ENCODE data around the gene KLHDC7A. TPM values are rescaled to one million over a fixed set of nuclear protein-coding genes. Genes with fewer than 3 reads are reported as not detected.

The KLHDC7A gene
- polyA plus RNA-seq, 3 donors: not detected

DNA sequence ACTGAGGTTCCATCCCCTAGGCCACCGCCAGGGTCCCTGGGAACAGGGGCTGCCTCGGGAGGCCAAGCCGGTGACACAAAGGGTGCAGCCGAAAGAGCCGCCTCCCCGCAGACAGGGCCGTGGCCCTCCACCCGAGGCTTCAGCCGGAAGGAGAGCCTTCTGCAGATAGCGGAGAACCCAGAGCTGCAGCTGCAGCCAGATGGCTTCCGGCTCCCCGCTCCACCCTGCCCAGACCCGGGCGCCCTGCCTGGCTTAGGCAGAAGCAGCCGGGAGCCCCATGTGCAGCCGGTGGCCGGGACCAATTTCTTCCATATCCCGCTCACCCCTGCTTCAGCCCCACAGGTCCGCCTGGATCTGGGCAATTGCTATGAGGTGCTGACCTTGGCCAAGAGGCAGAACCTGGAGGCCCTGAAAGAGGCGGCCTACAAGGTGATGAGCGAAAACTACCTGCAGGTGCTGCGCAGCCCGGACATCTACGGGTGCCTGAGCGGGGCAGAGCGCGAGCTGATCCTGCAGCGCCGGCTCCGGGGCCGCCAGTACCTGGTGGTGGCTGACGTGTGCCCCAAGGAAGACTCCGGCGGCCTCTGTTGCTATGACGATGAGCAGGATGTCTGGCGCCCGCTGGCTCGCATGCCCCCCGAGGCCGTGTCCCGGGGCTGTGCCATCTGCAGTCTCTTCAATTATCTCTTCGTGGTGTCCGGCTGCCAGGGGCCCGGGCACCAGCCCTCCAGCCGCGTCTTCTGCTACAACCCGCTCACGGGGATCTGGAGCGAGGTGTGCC, 1.4 kb downstream of the KLHDC7A start:
- no peak overlapping the region for H3K4me2 ChIP-seq (replicated peaks; ENCODE audit: extremely low read depth, low read length, poor library complexity, severe bottlenecking)
- no peaks in the 10 kb centered on the region for H3K9me3 ChIP-seq (replicated peaks in 1 of 2; ENCODE audit: control insufficient read depth in 1 of 2, insufficient read depth in 1 of 2, low read length in 2 of 2)
- no peaks in the 10 kb centered on the region for H3K4me1 ChIP-seq (ENCODE audit: control insufficient read depth in 1 of 2, insufficient read depth in 2 of 2, low read length in 2 of 2)
- no peaks in the 10 kb centered on the region for H3K79me2 ChIP-seq (ENCODE audit: insufficient read depth, low read length)
- no peak overlapping the region for H3K27ac Mint-ChIP-seq
- no peaks in the 10 kb centered on the region for H3K36me3 ChIP-seq (replicated peaks in 1 of 2; ENCODE audit: control insufficient read depth in 1 of 2, insufficient read depth in 2 of 2, low read length in 2 of 2)
- H3K27me3 ChIP-seq (ENCODE audit: control insufficient read depth in 2 of 2, insufficient read depth in 2 of 2, low read length in 2 of 2): peaks cover 0 to 4% of the 10 kb centered on the region in 2 donors
- no peak for DNase-seq
- no peaks in the 10 kb centered on the region for H4K20me1 ChIP-seq (ENCODE audit: insufficient read depth, low read length)
- H3K27me3 Mint-ChIP-seq (ENCODE audit: low read depth in 3 of 3): peaks cover 0 to 2% (median 0%) of the 10 kb centered on the region in 3 donors
- H3K9me3 Mint-ChIP-seq: peaks cover 0 to 2% (median 0%) of the 10 kb centered on the region in 7 donors
- 95% methylated on average over 42 of the region's 49 CpGs for WGBS (ENCODE audit: insufficient coverage)
- no peak overlapping the region for H2AFZ ChIP-seq (ENCODE audit: insufficient read depth, low read depth, low read length, poor library complexity, severe bottlenecking)
- H3K36me3 Mint-ChIP-seq: no peaks in the 10 kb centered on the region
- H3K27ac ChIP-seq (ENCODE audit: low read depth in 1 of 2, low read length in 2 of 2): no peak overlapping the region
- H3K4me1 Mint-ChIP-seq: no peaks in the 10 kb centered on the region
- H3K4me3 ChIP-seq (replicated peaks in 1 of 3; ENCODE audit: low read depth in 2 of 3, low read length in 3 of 3): no peak overlapping the region
- intact Hi-C loops (cut with micrococcal nuclease): no loop called here
- TF ChIP-seq, protein P1, sequence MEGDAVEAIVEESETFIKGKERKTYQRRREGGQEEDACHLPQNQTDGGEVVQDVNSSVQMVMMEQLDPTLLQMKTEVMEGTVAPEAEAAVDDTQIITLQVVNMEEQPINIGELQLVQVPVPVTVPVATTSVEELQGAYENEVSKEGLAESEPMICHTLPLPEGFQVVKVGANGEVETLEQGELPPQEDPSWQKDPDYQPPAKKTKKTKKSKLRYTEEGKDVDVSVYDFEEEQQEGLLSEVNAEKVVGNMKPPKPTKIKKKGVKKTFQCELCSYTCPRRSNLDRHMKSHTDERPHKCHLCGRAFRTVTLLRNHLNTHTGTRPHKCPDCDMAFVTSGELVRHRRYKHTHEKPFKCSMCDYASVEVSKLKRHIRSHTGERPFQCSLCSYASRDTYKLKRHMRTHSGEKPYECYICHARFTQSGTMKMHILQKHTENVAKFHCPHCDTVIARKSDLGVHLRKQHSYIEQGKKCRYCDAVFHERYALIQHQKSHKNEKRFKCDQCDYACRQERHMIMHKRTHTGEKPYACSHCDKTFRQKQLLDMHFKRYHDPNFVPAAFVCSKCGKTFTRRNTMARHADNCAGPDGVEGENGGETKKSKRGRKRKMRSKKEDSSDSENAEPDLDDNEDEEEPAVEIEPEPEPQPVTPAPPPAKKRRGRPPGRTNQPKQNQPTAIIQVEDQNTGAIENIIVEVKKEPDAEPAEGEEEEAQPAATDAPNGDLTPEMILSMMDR (IDR thresholded peaks at IDR 0.05): no peak
- H3K4me3 Mint-ChIP-seq: no peak overlapping the region
- H3K9ac ChIP-seq (ENCODE audit: insufficient read depth, low read length, poor library complexity, severe bottlenecking): no peak overlapping the region

DNA sequence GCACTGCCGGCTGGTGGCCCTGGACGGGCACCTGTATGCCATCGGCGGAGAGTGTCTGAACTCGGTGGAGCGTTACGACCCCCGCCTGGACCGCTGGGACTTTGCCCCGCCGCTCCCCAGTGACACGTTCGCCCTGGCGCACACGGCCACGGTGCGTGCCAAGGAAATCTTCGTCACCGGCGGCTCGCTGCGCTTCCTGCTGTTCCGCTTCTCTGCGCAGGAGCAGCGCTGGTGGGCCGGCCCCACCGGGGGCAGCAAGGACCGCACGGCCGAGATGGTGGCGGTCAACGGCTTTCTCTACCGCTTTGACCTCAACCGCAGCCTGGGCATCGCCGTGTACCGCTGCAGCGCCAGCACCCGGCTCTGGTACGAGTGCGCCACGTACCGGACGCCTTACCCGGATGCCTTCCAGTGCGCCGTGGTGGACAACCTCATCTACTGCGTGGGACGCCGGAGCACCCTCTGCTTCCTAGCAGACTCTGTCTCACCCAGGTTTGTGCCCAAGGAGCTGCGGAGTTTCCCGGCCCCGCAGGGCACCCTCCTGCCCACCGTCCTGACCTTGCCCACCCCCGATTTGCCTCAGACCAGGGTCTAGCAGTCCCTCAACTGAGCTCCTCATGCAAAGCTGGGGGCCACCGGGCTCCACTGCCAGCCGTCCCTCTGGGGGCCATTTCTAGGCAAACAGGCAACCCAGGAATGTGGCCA, 2.1 kb downstream of the KLHDC7A start:
- no peaks in the 10 kb centered on the region for H3K4me1 Mint-ChIP-seq
- WGBS (ENCODE audit: insufficient coverage): 97% methylated on average over 55 of the region's 57 CpGs
- no peak overlapping the region for H3K9ac ChIP-seq (ENCODE audit: insufficient read depth, low read length, poor library complexity, severe bottlenecking)

More for the DNA sequence above, 2.1 kb downstream of the KLHDC7A start:
- Histone ChIP-seq H2AFZ (ENCODE audit: insufficient read depth, low read depth, low read length, poor library complexity, severe bottlenecking) (no peak overlapping the region), H3K27ac (ENCODE audit: low read depth in 1 of 2, low read length in 2 of 2) (no peak overlapping the region), H3K4me3 (replicated peaks in 1 of 3; ENCODE audit: low read depth in 2 of 3, low read length in 3 of 3) (no peak overlapping the region), H3K4me1 (ENCODE audit: control insufficient read depth in 1 of 2, insufficient read depth in 2 of 2, low read length in 2 of 2) (no peaks in the 10 kb centered on the region), H3K36me3 (replicated peaks in 1 of 2; ENCODE audit: control insufficient read depth in 1 of 2, insufficient read depth in 2 of 2, low read length in 2 of 2) (no peaks in the 10 kb centered on the region), H3K27me3 (ENCODE audit: control insufficient read depth in 2 of 2, insufficient read depth in 2 of 2, low read length in 2 of 2) (peaks cover 0 to 4% of the 10 kb centered on the region in 2 donors), H4K20me1 (ENCODE audit: insufficient read depth, low read length) (no peaks in the 10 kb centered on the region), H3K9me3 (replicated peaks in 1 of 2; ENCODE audit: control insufficient read depth in 1 of 2, insufficient read depth in 1 of 2, low read length in 2 of 2) (no peaks in the 10 kb centered on the region), H3K4me2 (replicated peaks; ENCODE audit: extremely low read depth, low read length, poor library complexity, severe bottlenecking) (no peak overlapping the region), H3K79me2 (ENCODE audit: insufficient read depth, low read length) (no peaks in the 10 kb centered on the region)
- DNase-seq: no peak
- peaks cover 0 to 3% (median 0%) of the 10 kb centered on the region in 7 donors for H3K9me3 Mint-ChIP-seq
- no peak overlapping the region for H3K4me3 Mint-ChIP-seq
- intact Hi-C loops (cut with micrococcal nuclease): no loop called here
- H3K27ac Mint-ChIP-seq: no peak overlapping the region
- H3K36me3 Mint-ChIP-seq: no peaks in the 10 kb centered on the region
- H3K27me3 Mint-ChIP-seq (ENCODE audit: low read depth in 3 of 3): peaks cover 0 to 2% (median 0%) of the 10 kb centered on the region in 3 donors
- TF ChIP-seq, protein P1 (IDR thresholded peaks at IDR 0.05): no peak
